Parathyroid adenoma (tissue), 2 donors: Measurements from ENCODE around the gene RUNDC1.
"Not testable (repeated sequence)": the region's sequence is repeated elsewhere in the genome, so short reads cannot be mapped to it uniquely, and the experiment has no call there.

Experiments used
- H2AFZ ChIP-seq: fragments of 300-600 bp; sonication (generic); one replicate; pipeline ENCODE4 v1.7.0; 2017; ENCODE audit warnings: antibody characterized with exemption, mild to moderate bottlenecking
- H3K27ac ChIP-seq: fragments of 300-600 bp; sonication (generic); one replicate; pipeline ENCODE4 v1.7.0; 2017
- H3K27me3 ChIP-seq: fragments of 300-600 bp; sonication (generic); one replicate; pipeline ENCODE4 v1.7.0; 2017; ENCODE audit warnings: low read length; ENCODE audit not compliant: control insufficient read depth, insufficient read depth
- H3K36me3 ChIP-seq: fragments of 300-600 bp; sonication (generic); one replicate; pipeline ENCODE4 v1.7.0; 2017; ENCODE audit warnings: low read length; ENCODE audit not compliant: control insufficient read depth, insufficient read depth
- H3K4me1 ChIP-seq: fragments of 300-600 bp; sonication (generic); one replicate; pipeline ENCODE4 v1.7.0; 2017; ENCODE audit warnings: control low read depth
- H3K4me2 ChIP-seq: fragments of 300-600 bp; sonication (generic); one replicate; pipeline ENCODE4 v1.7.0; 2017; ENCODE audit warnings: low read length
- H3K4me3 ChIP-seq: fragments of 300-600 bp; sonication (generic); one replicate; pipeline ENCODE4 v1.7.0; 2017; ENCODE audit warnings: low read depth, low read length
- H3K79me2 ChIP-seq: fragments of 300-600 bp; sonication (generic); one replicate; pipeline ENCODE4 v1.7.0; 2017; ENCODE audit warnings: control low read depth
- H3K9ac ChIP-seq: fragments of 300-600 bp; sonication (generic); one replicate; pipeline ENCODE4 v1.7.0; 2017; ENCODE audit warnings: mild to moderate bottlenecking
- H3K9me3 ChIP-seq: fragments of 300-600 bp; sonication (generic); one replicate; pipeline ENCODE4 v1.7.0; 2017; ENCODE audit warnings: low read length; ENCODE audit not compliant: control insufficient read depth
- CTCF ChIP-seq: fragments of 300-600 bp; sonication (generic); IDR thresholded peaks from one replicate; pipeline ENCODE4 v1.7.0; 2017; ENCODE audit warnings: antibody characterized with exemption, mild to moderate bottlenecking
- donor health status: primary hyperparathyroidism.

The RUNDC1 gene

DNA sequence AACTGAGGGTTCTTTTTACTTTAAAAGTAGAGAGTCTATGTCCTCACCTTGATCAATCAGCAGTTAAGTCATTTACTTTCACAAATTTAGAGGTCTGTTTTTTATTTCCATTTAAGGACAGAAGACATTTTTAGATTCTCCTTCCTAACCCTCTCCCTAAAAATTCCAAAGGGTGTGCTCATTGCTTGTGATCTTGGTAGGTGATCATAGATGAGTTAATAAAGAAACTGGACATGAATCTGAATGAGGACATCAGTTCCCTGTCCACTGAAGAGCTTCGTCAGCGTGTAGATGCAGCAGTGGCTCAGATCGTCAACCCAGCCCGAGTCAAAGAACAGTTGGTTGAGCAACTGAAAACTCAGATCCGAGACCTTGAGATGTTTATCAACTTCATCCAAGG lies 8.8 kb downstream of the RUNDC1 start:
- no peak overlapping the region for H3K9ac ChIP-seq
- TF ChIP-seq CTCF: no peak
- H3K36me3 ChIP-seq: no peaks in the 10 kb centered on the region
- H3K4me2 ChIP-seq: no peak overlapping the region
- no peak overlapping the region for H2AFZ ChIP-seq
- no peaks in the 10 kb centered on the region for H3K9me3 ChIP-seq
- no peaks in the 10 kb centered on the region for H3K27me3 ChIP-seq
- no peaks in the 10 kb centered on the region for H3K4me1 ChIP-seq
- no peak overlapping the region for H3K4me3 ChIP-seq
- H3K79me2 ChIP-seq: peaks cover 22% of the 10 kb centered on the region
- no peak overlapping the region for H3K27ac ChIP-seq

- Histone ChIP-seq H2AFZ (no peak overlapping the region), H3K27me3 (no peaks in the 10 kb centered on the region), H3K79me2 (peaks cover 16% of the 10 kb centered on the region), H3K4me1 (no peaks in the 10 kb centered on the region), H3K4me3 (no peak overlapping the region), H3K9ac (no peak overlapping the region), H3K4me2 (no peak overlapping the region), H3K27ac (no peak overlapping the region), H3K36me3 (no peaks in the 10 kb centered on the region), H3K9me3 (no peaks in the 10 kb centered on the region)
- TF ChIP-seq CTCF: no peak
Observed at GRCh38 chr17:42989726-42990652, 9.6 kb downstream of the RUNDC1 start.

DNA sequence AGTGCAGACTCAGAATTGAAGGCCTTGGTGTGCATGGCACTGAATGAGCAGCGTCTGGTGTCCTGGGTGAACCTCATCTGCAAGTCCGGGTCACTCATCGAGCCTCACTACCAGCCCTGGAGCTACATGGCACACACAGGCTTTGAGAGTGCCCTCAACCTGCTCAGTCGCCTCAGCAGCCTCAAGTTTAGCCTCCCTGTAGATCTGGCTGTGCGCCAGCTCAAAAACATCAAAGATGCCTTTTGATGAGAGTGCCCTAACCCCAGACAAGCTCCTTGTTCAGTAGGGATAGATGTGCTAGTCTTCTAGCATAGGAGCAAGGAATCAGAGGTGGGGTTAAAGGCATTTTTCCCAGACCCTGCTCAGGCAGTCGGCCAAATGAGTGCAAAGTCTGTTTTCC lies 11.1 kb downstream of the RUNDC1 start:
- H3K9me3 ChIP-seq: no peaks in the 10 kb centered on the region
- peaks cover 7% of the 10 kb centered on the region for H3K79me2 ChIP-seq
- no peaks in the 10 kb centered on the region for H3K4me1 ChIP-seq
- no peak overlapping the region for H2AFZ ChIP-seq
- no peak overlapping the region for H3K4me3 ChIP-seq
- H3K9ac ChIP-seq: no peak overlapping the region
- H3K4me2 ChIP-seq: no peak overlapping the region
- TF ChIP-seq CTCF: no peak
- H3K27ac ChIP-seq: no peak overlapping the region
- H3K27me3 ChIP-seq: no peaks in the 10 kb centered on the region
- no peaks in the 10 kb centered on the region for H3K36me3 ChIP-seq

DNA sequence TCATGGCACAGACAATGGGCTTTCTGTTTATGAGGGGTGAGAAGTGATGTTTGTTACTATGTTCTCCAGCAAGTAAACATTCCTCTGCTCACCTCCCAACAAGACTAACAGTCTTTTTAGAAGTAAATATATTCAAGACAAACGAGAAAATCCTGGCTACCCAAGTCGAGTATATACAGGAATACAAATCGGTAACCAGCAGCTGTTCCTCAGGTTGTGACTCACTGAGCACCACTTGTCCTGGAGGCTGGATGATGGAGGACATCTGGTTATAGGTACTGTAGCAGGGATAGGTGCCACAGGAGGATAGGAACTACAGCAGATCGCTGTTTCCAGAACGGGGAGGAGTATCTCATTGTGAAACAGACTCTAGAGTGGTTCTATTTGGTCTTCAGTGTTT lies 12.5 kb downstream of the RUNDC1 start:
- Histone ChIP-seq H3K9me3 (no peaks in the 10 kb centered on the region), H3K79me2 (peaks cover 2% of the 10 kb centered on the region), H3K36me3 (no peaks in the 10 kb centered on the region), H3K27ac (no peak overlapping the region), H3K4me1 (no peaks in the 10 kb centered on the region), H3K9ac (no peak overlapping the region), H2AFZ (no peak overlapping the region), H3K27me3 (no peaks in the 10 kb centered on the region), H3K4me2 (no peak overlapping the region), H3K4me3 (no peak overlapping the region)
- TF ChIP-seq CTCF: no peak

DNA sequence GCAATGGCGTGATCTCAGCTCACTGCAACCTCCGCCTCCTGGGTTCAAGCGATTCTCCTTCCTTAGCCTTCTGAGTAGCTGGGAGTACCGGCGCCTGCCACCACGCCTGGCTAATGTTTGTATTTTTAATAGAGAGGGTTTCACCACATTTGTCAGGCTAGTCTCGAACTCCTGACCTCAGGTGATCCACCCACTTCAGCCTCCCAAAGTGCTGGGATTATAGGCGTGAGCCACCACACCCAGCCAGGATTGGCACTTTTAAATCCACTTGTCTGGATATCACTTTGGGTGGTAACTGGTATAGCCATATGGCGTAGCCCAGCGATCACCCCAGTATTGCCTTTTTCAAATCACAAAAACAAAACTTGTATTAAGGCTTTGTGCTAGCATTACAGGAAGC lies 13.5 kb downstream of the RUNDC1 start:
- not testable (repeated sequence) for H2AFZ ChIP-seq, H3K27ac ChIP-seq, H3K9me3 ChIP-seq, H3K4me1 ChIP-seq, H3K4me2 ChIP-seq, H3K4me3 ChIP-seq, H3K79me2 ChIP-seq, H3K36me3 ChIP-seq, H3K9ac ChIP-seq, H3K27me3 ChIP-seq
